SK-N-MC (cell line): Measurements from ENCODE around the gene VAT1L.

ENCODE experiments used
- EZH2 ChIP-seq: fragments of 200-600 bp; sonication (generic); IDR thresholded peaks from one replicate; pipeline ENCODE4 v1.6.1; 2017; ENCODE audit warnings: antibody characterized with exemption
- FOXP2 ChIP-seq: optimal IDR thresholded peaks from 2 replicates; pipeline ENCODE3; 2011; ENCODE audit warnings: mild to moderate bottlenecking, moderate library complexity; ENCODE audit not compliant: insufficient read depth; ENCODE audit errors: extremely low read length, control extremely low read depth
- POLR2AphosphoS5 ChIP-seq: IDR thresholded peaks from 2 replicates; pipeline ENCODE4 v1.6.1; 2012; ENCODE audit warnings: mild to moderate bottlenecking, low read depth, low read length, borderline replicate concordance

GRCh38 chr16:77843405-77843804 is 55.0 kb downstream of the VAT1L start:
- TF ChIP-seq POLR2AphosphoS5 (no peak), EZH2 (no peak), FOXP2 (no peak)
